Measurements from ENCODE around the gene WWC2.
A peak's percentile ranks its signal among the peaks of the same experiment; 100 is the strongest.

WWC2 gene

DNA sequence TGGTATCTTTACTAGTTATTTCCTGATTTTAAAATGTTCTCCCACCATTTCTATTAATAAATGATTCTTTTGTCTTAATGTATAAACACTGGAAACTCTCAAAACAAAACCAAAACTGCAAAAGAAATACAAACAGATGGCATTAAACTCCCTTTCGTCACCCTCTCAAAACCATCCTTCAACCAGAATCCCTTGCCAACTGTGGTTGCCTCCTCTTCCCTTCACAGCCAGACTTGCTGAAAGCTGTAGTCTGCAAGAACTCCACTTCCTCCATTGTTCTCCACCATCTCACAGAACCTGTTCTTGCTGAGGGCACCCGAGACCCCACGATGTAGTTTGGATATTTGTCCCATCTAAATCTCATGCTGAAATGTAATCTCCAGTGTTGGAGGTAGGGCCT lies 96.5 kb downstream of the WWC2 start:
- Mint-ChIP-seq H3K4me3 (no peak overlapping the region), H3K9me3 (no peaks in the 10 kb centered on the region), H3K4me1 (peaks cover 49% of the 10 kb centered on the region), H3K27ac (peak overlapping the region; percentile 83), H3K27me3 (ENCODE audit: low read depth, poor library complexity) (no peaks in the 10 kb centered on the region), H3K36me3 (ENCODE audit: low read depth) (peaks cover 35% of the 10 kb centered on the region)
- TF ChIP-seq, protein P1, sequence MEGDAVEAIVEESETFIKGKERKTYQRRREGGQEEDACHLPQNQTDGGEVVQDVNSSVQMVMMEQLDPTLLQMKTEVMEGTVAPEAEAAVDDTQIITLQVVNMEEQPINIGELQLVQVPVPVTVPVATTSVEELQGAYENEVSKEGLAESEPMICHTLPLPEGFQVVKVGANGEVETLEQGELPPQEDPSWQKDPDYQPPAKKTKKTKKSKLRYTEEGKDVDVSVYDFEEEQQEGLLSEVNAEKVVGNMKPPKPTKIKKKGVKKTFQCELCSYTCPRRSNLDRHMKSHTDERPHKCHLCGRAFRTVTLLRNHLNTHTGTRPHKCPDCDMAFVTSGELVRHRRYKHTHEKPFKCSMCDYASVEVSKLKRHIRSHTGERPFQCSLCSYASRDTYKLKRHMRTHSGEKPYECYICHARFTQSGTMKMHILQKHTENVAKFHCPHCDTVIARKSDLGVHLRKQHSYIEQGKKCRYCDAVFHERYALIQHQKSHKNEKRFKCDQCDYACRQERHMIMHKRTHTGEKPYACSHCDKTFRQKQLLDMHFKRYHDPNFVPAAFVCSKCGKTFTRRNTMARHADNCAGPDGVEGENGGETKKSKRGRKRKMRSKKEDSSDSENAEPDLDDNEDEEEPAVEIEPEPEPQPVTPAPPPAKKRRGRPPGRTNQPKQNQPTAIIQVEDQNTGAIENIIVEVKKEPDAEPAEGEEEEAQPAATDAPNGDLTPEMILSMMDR (IDR thresholded peaks at IDR 0.05): no peak
- no peak for DNase-seq

DNA sequence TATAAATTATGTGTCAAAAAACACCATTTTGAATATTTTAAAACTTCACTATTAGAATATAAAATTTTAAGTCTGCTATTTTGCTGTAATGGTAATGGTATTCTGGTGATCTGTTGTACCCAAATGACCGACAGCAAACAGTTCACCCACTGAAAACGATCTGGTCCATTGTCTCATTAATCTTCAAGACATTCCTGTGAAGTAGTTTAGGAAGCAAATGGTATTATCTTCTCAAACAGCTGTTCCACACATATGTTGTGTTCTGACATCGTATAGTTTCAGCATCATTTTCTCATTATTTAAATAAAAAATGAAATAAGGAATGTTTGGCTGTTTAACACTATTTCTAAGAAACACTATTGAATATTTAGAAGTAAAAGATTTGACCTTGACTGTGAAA lies 98.1 kb downstream of the WWC2 start:
- TF ChIP-seq, protein P1 (IDR thresholded peaks at IDR 0.05): no peak
- Mint-ChIP-seq H3K27me3 (ENCODE audit: low read depth, poor library complexity) (no peaks in the 10 kb centered on the region), H3K9me3 (no peaks in the 10 kb centered on the region), H3K27ac (peak overlapping the region; percentile 61), H3K4me1 (peaks cover 48% of the 10 kb centered on the region), H3K4me3 (no peak overlapping the region), H3K36me3 (ENCODE audit: low read depth) (peaks cover 45% of the 10 kb centered on the region)
- DNase-seq: no peak

DNA sequence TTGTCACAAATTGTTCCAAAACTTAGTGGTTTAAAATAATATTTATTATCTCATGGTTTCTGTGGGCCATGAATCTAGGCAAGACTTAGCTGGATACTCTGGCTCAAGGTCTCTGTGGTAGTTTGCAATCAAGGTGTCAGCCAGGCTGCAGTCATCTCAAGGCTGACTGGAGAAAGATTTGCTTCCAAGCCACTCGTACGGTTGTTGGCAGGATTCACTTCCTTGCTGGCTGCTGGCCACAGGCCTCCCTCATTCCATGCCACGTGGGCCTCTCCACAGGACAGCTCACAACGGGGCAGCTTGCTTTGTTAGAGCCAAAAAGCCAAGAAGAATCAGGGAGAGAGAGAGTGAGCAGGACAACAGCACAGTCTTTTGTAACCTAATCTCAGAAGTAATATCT lies 101.4 kb downstream of the WWC2 start:
- no peak overlapping the region for H3K27ac Mint-ChIP-seq
- peaks cover 69% of the 10 kb centered on the region for H3K36me3 Mint-ChIP-seq (ENCODE audit: low read depth)
- no peaks in the 10 kb centered on the region for H3K27me3 Mint-ChIP-seq (ENCODE audit: low read depth, poor library complexity)
- H3K4me3 Mint-ChIP-seq: no peak overlapping the region
- H3K9me3 Mint-ChIP-seq: no peaks in the 10 kb centered on the region
- TF ChIP-seq, protein P1 (IDR thresholded peaks at IDR 0.05): no peak
- peaks cover 31% of the 10 kb centered on the region for H3K4me1 Mint-ChIP-seq
- DNase-seq: no peak

DNA sequence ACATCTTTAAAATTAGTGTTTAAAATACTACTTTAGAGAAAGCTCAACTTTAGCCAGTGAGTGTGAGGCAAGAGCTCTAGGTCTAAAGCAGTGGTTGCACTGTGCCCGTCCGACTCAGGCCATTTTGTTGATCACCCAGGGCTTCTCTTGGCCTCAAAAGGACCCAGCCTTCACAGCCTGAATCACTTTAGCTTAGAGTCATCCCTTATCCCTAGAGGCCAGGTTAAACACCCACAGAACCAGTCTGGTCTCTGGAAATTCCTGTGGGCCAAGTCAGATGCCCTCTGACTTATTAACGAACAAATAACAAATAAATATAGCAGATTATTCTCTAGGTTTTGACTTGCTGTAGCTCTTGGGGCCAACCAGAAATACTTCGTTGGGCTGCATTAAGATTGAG lies 102.3 kb downstream of the WWC2 start:
- Mint-ChIP-seq H3K4me3 (no peak overlapping the region), H3K27me3 (ENCODE audit: low read depth, poor library complexity) (no peaks in the 10 kb centered on the region), H3K9me3 (no peaks in the 10 kb centered on the region), H3K4me1 (peaks cover 31% of the 10 kb centered on the region), H3K27ac (no peak overlapping the region), H3K36me3 (ENCODE audit: low read depth) (peaks cover 61% of the 10 kb centered on the region)
- no peak for DNase-seq
- TF ChIP-seq, protein P1 (IDR thresholded peaks at IDR 0.05): no peak

DNA sequence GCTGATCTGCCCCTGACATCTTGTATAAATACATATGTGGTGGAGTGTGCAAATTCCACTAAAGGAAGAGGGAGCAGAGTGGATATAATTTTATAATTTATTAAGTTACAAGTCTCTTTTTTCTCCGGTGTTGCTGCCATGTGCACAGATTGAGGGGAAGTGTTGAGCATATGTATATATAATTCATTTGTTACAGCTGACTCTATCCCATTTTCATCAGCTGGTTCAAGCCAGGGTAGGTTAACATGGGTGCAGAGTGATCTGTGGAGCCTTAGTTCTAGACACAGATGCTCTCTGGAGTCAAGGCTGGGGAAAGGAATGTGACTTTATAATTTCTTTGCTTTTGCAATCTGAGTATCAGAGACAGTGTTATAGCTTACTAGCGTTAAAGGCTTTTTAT lies 103.5 kb downstream of the WWC2 start:
- TF ChIP-seq, protein P1 (IDR thresholded peaks at IDR 0.05): no peak
- H3K36me3 Mint-ChIP-seq (ENCODE audit: low read depth): peaks cover 67% of the 10 kb centered on the region
- no peaks in the 10 kb centered on the region for H3K27me3 Mint-ChIP-seq (ENCODE audit: low read depth, poor library complexity)
- no peak overlapping the region for H3K27ac Mint-ChIP-seq
- no peak overlapping the region for H3K4me3 Mint-ChIP-seq
- H3K9me3 Mint-ChIP-seq: no peaks in the 10 kb centered on the region
- DNase-seq: no peak
- H3K4me1 Mint-ChIP-seq: peaks cover 27% of the 10 kb centered on the region

DNA sequence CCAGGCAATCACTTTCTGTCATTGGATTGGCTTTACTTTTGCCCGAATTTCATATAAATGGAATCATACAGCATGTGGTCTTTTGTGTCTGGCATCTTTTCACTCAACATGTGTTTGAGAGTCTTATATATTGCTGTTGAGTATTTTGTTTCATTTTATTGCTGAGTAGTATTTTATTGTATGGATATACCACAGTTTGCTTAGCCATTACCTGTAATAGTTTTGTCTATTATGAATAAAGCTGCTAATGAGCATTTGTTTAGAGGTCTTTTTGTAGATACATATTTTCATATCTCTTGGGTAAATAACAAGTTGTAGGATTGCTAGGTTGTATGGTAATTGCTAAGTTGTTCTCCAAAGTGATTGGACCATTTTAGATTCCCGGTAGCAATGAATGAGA lies 105.7 kb downstream of the WWC2 start:
- TF ChIP-seq, protein P1 (IDR thresholded peaks at IDR 0.05): no peak
- no peaks in the 10 kb centered on the region for H3K27me3 Mint-ChIP-seq (ENCODE audit: low read depth, poor library complexity)
- peaks cover 26% of the 10 kb centered on the region for H3K4me1 Mint-ChIP-seq
- no peaks in the 10 kb centered on the region for H3K9me3 Mint-ChIP-seq
- no peak for DNase-seq
- H3K27ac Mint-ChIP-seq: no peak overlapping the region
- no peak overlapping the region for H3K4me3 Mint-ChIP-seq
- peaks cover 77% of the 10 kb centered on the region for H3K36me3 Mint-ChIP-seq (ENCODE audit: low read depth)

All from nephron progenitor cell (in vitro differentiated cells).